ENCODE measurements around the gene GNB1. TPM values are rescaled to one million over a fixed set of nuclear protein-coding genes. Genes with fewer than 3 reads are reported as not detected.
A peak's percentile ranks its signal among the peaks of the same experiment; 100 is the strongest.

GNB1 gene
- total RNA-seq, 2 experiments from 2014 or later = 428 to 431 TPM

- POLR2A ChIA-PET = interaction anchor here (1.6 kb wide), 1 partner anchor 10 kb away, joined by 7 read pairs; no protein-coding TSS in a partner anchor
- no peaks in the 10 kb centered on the region for H3K27me3 Mint-ChIP-seq
- no peaks in the 10 kb centered on the region for H3K36me3 Mint-ChIP-seq (ENCODE audit: low read depth)
- DNase-seq = peak; percentile 100
- CTCF ChIA-PET = interaction anchor here (0.6 to 1.0 kb wide), 2 partner anchors 10 to 125 kb away, joined by 4 to 7 read pairs; no protein-coding TSS in a partner anchor
- H3K27ac Mint-ChIP-seq = no peak overlapping the region
- H3K9me3 Mint-ChIP-seq = no peaks in the 10 kb centered on the region
- H3K4me1 Mint-ChIP-seq = peaks cover 4% of the 10 kb centered on the region
- H3K4me3 Mint-ChIP-seq = peak overlapping the region; percentile 63
These were observed 28.6 kb upstream of the GNB1 start for GRCh38 chr1:1919304-1920056.

- Mint-ChIP-seq H3K27me3 (peaks cover under 1% of the 10 kb centered on the region), H3K4me1 (peaks cover 4% of the 10 kb centered on the region), H3K27ac (no peak within 1 kb of the TSS), H3K4me3 (peak within 1 kb of the TSS; percentile 63), H3K36me3 (ENCODE audit: low read depth) (no peaks in the 10 kb centered on the region), H3K9me3 (no peaks in the 10 kb centered on the region)
- ChIA-PET CTCF (interaction anchor here (0.6 to 1.0 kb wide), 2 partner anchors 10 to 126 kb away, joined by 4 to 7 read pairs; no protein-coding TSS in a partner anchor), POLR2A (interaction anchor here (1.6 kb wide), 1 partner anchor 10 kb away, joined by 7 read pairs; no protein-coding TSS in a partner anchor)
- no peak for DNase-seq
These were observed 28.0 kb upstream of the GNB1 start, which contains the start of gene TMEM52 for GRCh38 chr1:1918901-1919303. TMEM52 (minus strand) TSS chr1:1919279; CDS start chr1:1919265, 14 bp downstream.

GRCh38 chr1:1917995-1918900 is 27.4 kb upstream of the GNB1 start:
- Mint-ChIP-seq H3K27me3 (peaks cover 3% of the 10 kb centered on the region), H3K36me3 (ENCODE audit: low read depth) (no peaks in the 10 kb centered on the region), H3K4me3 (peak overlapping the region; percentile 24), H3K4me1 (peaks cover 4% of the 10 kb centered on the region), H3K9me3 (no peaks in the 10 kb centered on the region), H3K27ac (no peak overlapping the region)
- no peak for DNase-seq
- POLR2A ChIA-PET = no interaction called here
- CTCF ChIA-PET = no interaction called here

GRCh38 chr1:1917304-1917976 is 26.6 kb upstream of the GNB1 start:
- Mint-ChIP-seq H3K9me3 (no peaks in the 10 kb centered on the region), H3K27ac (no peak overlapping the region), H3K4me1 (peaks cover 4% of the 10 kb centered on the region), H3K27me3 (peaks cover 3% of the 10 kb centered on the region), H3K4me3 (peak overlapping the region; percentile 24), H3K36me3 (ENCODE audit: low read depth) (no peaks in the 10 kb centered on the region)
- POLR2A ChIA-PET = no interaction called here
- CTCF ChIA-PET = no interaction called here
- DNase-seq = no peak

GRCh38 chr1:1916851-1917251 is 26.0 kb upstream of the GNB1 start:
- no peaks in the 10 kb centered on the region for H3K36me3 Mint-ChIP-seq (ENCODE audit: low read depth)
- no peak overlapping the region for H3K4me3 Mint-ChIP-seq
- H3K4me1 Mint-ChIP-seq = peaks cover 4% of the 10 kb centered on the region
- no peak overlapping the region for H3K27ac Mint-ChIP-seq
- ChIA-PET POLR2A (no interaction called here), CTCF (no interaction called here)
- no peak for DNase-seq
- H3K9me3 Mint-ChIP-seq = no peaks in the 10 kb centered on the region
- H3K27me3 Mint-ChIP-seq = peaks cover 3% of the 10 kb centered on the region

GRCh38 chr1:1915911-1916840 is 25.3 kb upstream of the GNB1 start:
- Mint-ChIP-seq H3K36me3 (ENCODE audit: low read depth) (no peaks in the 10 kb centered on the region), H3K4me1 (peaks cover 4% of the 10 kb centered on the region), H3K9me3 (no peaks in the 10 kb centered on the region), H3K4me3 (no peak overlapping the region), H3K27ac (no peak overlapping the region), H3K27me3 (peaks cover 3% of the 10 kb centered on the region)
- POLR2A ChIA-PET = no interaction called here
- DNase-seq = no peak
- CTCF ChIA-PET = no interaction called here

- POLR2A ChIA-PET = no interaction called here
- Mint-ChIP-seq H3K9me3 (no peaks in the 10 kb centered on the region), H3K27ac (no peak within 1 kb of the TSS), H3K27me3 (peaks cover 3% of the 10 kb centered on the region), H3K4me1 (peaks cover 8% of the 10 kb centered on the region), H3K36me3 (ENCODE audit: low read depth) (no peaks in the 10 kb centered on the region), H3K4me3 (no peak within 1 kb of the TSS)
- no peak for DNase-seq
- CTCF ChIA-PET = interaction anchor here (0.7 kb wide), 1 partner anchor 10 kb away, joined by 3 read pairs; no protein-coding TSS in a partner anchor
These were observed 24.2 kb upstream of the GNB1 start, which contains the start of gene CALML6 for GRCh38 chr1:1914971-1915692. CALML6 (plus strand) TSS chr1:1915260; CDS start chr1:1915281, 21 bp downstream.

GRCh38 chr1:1914101-1914970 is 23.4 kb upstream of the GNB1 start:
- Mint-ChIP-seq H3K27me3 (peaks cover 3% of the 10 kb centered on the region), H3K9me3 (no peaks in the 10 kb centered on the region), H3K4me1 (peaks cover 9% of the 10 kb centered on the region), H3K27ac (no peak overlapping the region), H3K4me3 (no peak overlapping the region), H3K36me3 (ENCODE audit: low read depth) (no peaks in the 10 kb centered on the region)
- DNase-seq = no peak
- CTCF ChIA-PET = no interaction called here
- POLR2A ChIA-PET = no interaction called here

- ChIA-PET POLR2A (interaction anchor here (1.1 kb wide), 1 partner anchor 67 kb away, joined by 4 read pairs; no protein-coding TSS in a partner anchor), CTCF (no interaction called here)
- Mint-ChIP-seq H3K9me3 (no peaks in the 10 kb centered on the region), H3K36me3 (ENCODE audit: low read depth) (no peaks in the 10 kb centered on the region), H3K4me1 (peaks cover 14% of the 10 kb centered on the region), H3K27ac (no peak overlapping the region), H3K27me3 (peaks cover 3% of the 10 kb centered on the region), H3K4me3 (no peak overlapping the region)
- no peak for DNase-seq
These were observed 20.6 kb upstream of the GNB1 start for GRCh38 chr1:1911350-1912041.

- Mint-ChIP-seq H3K9me3 (no peaks in the 10 kb centered on the region), H3K27ac (no peak overlapping the region), H3K4me3 (peak overlapping the region; percentile 75), H3K27me3 (peaks cover 3% of the 10 kb centered on the region), H3K4me1 (peaks cover 18% of the 10 kb centered on the region), H3K36me3 (ENCODE audit: low read depth) (no peaks in the 10 kb centered on the region)
- no peak for DNase-seq
- ChIA-PET POLR2A (interaction anchor here (0.6 to 1.1 kb wide), 2 partner anchors 67 to 139 kb away, joined by 4 read pairs; no protein-coding TSS in a partner anchor), CTCF (interaction anchor here (2.3 kb wide), 1 partner anchor 24 kb away, joined by 12 read pairs; no protein-coding TSS in a partner anchor)
These were observed 19.9 kb upstream of the GNB1 start for GRCh38 chr1:1910651-1911331.

Measured in activated CD4-positive, alpha-beta memory T cell treated with anti-CD3 and anti-CD28 coated beads, Interleukin-2, amount 10 ng/mL, durations not matched to agents 7 days and 5 days (primary cell).